Loucy (cell line): ENCODE measurements around the gene SGK2.

Experiments used
- EZH2phosphoT487 ChIP-seq: fragments of 200-600 bp; IDR thresholded peaks from 2 replicates; pipeline ENCODE4 v1.6.1; 2018; ENCODE audit warnings: antibody characterized with exemption, mild to moderate bottlenecking, moderate library complexity, borderline replicate concordance
- TF ChIP-seq, protein P1 (sequence below): fragments of 200-600 bp; sonication (generic); conservative IDR thresholded peaks from 2 replicates; pipeline ENCODE4 v1.5.1; 2014; ENCODE audit warnings: mild to moderate bottlenecking, antibody characterized with exemption, low read length

DNA sequence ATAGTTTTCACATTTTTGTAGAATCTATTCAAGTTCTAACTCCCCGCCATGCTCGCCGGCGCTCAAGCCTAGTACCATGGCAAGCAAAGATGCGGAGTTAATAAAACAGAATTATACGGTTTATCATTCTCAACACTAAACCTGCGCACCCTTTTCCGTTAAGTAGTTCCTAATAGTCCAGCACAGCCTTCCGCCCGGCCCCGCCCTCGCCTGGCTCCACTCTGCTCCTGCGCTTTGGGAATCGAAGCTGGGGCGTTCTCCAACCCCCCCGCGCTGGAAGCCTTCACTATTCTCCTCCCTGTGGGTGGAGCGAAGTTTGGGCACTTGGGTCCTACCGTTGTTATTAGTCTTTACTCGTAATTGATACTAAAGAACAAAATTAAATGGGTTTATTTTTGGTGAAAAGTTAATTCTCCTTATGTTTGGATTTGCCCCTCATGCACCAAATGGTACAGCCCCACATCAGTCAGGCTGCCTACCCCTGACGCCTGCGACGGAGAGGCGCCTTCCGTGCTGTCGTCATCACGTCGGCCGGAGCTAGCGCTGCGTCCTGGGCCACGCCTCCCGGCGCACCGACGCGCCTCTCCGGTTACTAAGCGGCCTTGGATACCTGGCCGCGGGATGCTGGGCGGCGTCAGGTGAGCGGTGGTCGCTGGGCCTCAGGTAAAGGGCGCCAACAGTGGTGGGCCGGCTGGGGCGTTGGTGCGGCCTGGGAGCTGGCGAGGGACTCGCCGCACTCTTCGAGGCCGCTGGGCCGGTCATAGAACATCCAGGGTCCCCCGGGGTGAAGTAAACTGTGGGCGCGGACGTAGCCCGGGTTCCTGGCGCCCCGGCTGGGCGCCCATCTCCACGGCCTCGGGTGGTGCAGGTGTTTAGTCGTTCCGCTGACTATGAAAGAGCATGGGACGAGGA, 31.8 kb downstream of the SGK2 start, which contains the start of gene IFT52:
- TF ChIP-seq EZH2phosphoT487 = no peak
- TF ChIP-seq, protein P1, sequence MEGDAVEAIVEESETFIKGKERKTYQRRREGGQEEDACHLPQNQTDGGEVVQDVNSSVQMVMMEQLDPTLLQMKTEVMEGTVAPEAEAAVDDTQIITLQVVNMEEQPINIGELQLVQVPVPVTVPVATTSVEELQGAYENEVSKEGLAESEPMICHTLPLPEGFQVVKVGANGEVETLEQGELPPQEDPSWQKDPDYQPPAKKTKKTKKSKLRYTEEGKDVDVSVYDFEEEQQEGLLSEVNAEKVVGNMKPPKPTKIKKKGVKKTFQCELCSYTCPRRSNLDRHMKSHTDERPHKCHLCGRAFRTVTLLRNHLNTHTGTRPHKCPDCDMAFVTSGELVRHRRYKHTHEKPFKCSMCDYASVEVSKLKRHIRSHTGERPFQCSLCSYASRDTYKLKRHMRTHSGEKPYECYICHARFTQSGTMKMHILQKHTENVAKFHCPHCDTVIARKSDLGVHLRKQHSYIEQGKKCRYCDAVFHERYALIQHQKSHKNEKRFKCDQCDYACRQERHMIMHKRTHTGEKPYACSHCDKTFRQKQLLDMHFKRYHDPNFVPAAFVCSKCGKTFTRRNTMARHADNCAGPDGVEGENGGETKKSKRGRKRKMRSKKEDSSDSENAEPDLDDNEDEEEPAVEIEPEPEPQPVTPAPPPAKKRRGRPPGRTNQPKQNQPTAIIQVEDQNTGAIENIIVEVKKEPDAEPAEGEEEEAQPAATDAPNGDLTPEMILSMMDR = no peak
